Neural progenitor cell (in vitro differentiated cells): ENCODE data around the gene SLC7A9. TPM values are rescaled to one million over a fixed set of nuclear protein-coding genes. Genes with fewer than 3 reads are reported as not detected.

Experiments used
- DNase-seq: peaks from one replicate; pipeline ENCODE4 v3.0.0-alpha.2; 2016; ENCODE audit warnings: low spot score
- H2AFZ ChIP-seq: fragments of 200-600 bp; sonication (generic); replicated peaks from 2 replicates; pipeline ENCODE4 v1.6.1; 2016; ENCODE audit warnings: antibody characterized with exemption
- H3F3A ChIP-seq: fragments of 200-600 bp; sonication (generic); 2 replicates; pipeline ENCODE4 v1.6.1; 2016; ENCODE audit warnings: antibody characterized with exemption, low read depth
- H3K27ac ChIP-seq: fragments of 200-600 bp; sonication (generic); 2 replicates; pipeline ENCODE4 v1.5.1; 2016; ENCODE audit warnings: mild to moderate bottlenecking
- H3K27me3 ChIP-seq: fragments of 200-600 bp; sonication (generic); 2 replicates; pipeline ENCODE4 v1.6.1; 2016; ENCODE audit warnings: mild to moderate bottlenecking, moderate library complexity
- H3K36me3 ChIP-seq: fragments of 200-600 bp; sonication (generic); 2 replicates; pipeline ENCODE4 v1.5.1; 2016
- H3K4me1 ChIP-seq: fragments of 200-600 bp; sonication (generic); 2 replicates; pipeline ENCODE4 v1.6.1; 2016; ENCODE audit warnings: mixed run types
- H3K4me2 ChIP-seq: fragments of 200-600 bp; sonication (generic); 2 replicates; pipeline ENCODE4 v1.6.1; 2016
- H3K4me3 ChIP-seq: fragments of 200-600 bp; sonication (generic); 2 replicates; pipeline ENCODE4 v1.5.1; 2016
- H3K79me2 ChIP-seq: fragments of 200-600 bp; sonication (generic); 2 replicates; pipeline ENCODE4 v1.6.1; 2016; ENCODE audit warnings: low read depth
- H3K9ac ChIP-seq: fragments of 200-600 bp; sonication (generic); 2 replicates; pipeline ENCODE4 v1.6.1; 2016
- H3K9me3 ChIP-seq: fragments of 200-600 bp; sonication (generic); 2 replicates; pipeline ENCODE4 v1.5.1; 2016; ENCODE audit warnings: low read depth
- H4K20me1 ChIP-seq: fragments of 200-600 bp; sonication (generic); 2 replicates; pipeline ENCODE4 v1.6.1; 2016; ENCODE audit warnings: low read depth
- H3K27ac Mint-ChIP-seq: 3 replicates; pipeline ENCODE4 v1.8.0; 2021; ENCODE audit warnings: mixed read lengths
- H3K27me3 Mint-ChIP-seq: 2 replicates; pipeline ENCODE4 v1.8.0; 2022; ENCODE audit warnings: low read depth, mild to moderate bottlenecking, inconsistent platforms, moderate library complexity, mixed read lengths; ENCODE audit not compliant: insufficient read depth
- H3K36me3 Mint-ChIP-seq: 3 replicates; pipeline ENCODE4 v1.8.0; 2021; ENCODE audit warnings: mixed read lengths
- H3K4me1 Mint-ChIP-seq: 3 replicates; pipeline ENCODE4 v1.8.0; 2021; ENCODE audit warnings: mixed read lengths
- H3K4me3 Mint-ChIP-seq: 3 replicates; pipeline ENCODE4 v1.8.0; 2021; ENCODE audit warnings: mild to moderate bottlenecking, moderate library complexity, mixed read lengths
- H3K9me3 Mint-ChIP-seq: 3 replicates; pipeline ENCODE4 v1.8.0; 2020; ENCODE audit warnings: mixed read lengths
- EZH2 ChIP-seq: fragments of 200-600 bp; sonication (generic); IDR thresholded peaks from 2 replicates; pipeline ENCODE4 v1.6.1; 2017; ENCODE audit warnings: antibody characterized with exemption, mild to moderate bottlenecking, moderate library complexity
- EZH2phosphoT487 ChIP-seq: fragments of 200-600 bp; sonication (generic); IDR thresholded peaks from 2 replicates; pipeline ENCODE4 v1.6.1; 2017; ENCODE audit warnings: antibody characterized with exemption
- total RNA-seq: library from RNA; depleted of rRNA; stranded (reverse); fragments of >200 nt; gene quantifications from 2 replicates; pipeline ENCODE4 v1.2.3, GENCODE V29; 2015; ENCODE audit warnings: low replicate concordance
- TF ChIP-seq, protein P1 (sequence below): fragments of 200-600 bp; sonication (generic); IDR thresholded peaks from 2 replicates; pipeline ENCODE4 v1.5.1; 2017; ENCODE audit warnings: antibody characterized with exemption, mild to moderate bottlenecking

Gene SLC7A9
- total RNA-seq, 1 donor from 2014 or later, result not detected

DNA sequence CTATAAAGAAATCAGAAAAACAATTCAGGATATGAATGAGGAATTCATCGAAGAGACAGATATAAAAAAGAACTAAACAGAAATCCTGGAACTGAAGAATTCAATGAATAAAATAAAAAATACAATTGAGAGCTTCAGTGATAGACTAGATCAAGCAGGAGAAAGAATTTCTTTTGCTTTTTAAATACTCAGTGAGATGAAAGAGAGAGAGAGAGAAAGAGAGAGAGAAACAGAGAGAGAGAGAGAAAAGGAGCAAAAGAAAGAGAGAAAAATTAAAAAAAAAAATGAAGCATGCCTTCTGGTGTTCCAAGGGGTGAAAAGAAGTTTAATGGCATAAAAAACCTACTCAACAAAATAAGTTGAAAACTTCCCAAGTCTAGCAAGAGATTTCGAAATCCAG, 22.0 kb upstream of the SLC7A9 start:
- Mint-ChIP-seq H3K27ac (no peak overlapping the region), H3K9me3 (peaks cover 26% of the 10 kb centered on the region), H3K4me3 (no peak overlapping the region), H3K36me3 (peaks cover 36% of the 10 kb centered on the region), H3K27me3 (no peaks in the 10 kb centered on the region), H3K4me1 (no peaks in the 10 kb centered on the region)
- Histone ChIP-seq H3K4me2 (no peak overlapping the region), H3F3A (no peaks in the 10 kb centered on the region), H3K4me3 (no peak overlapping the region), H3K9ac (no peak overlapping the region), H2AFZ (no peak overlapping the region), H4K20me1 (no peaks in the 10 kb centered on the region), H3K27ac (no peak overlapping the region), H3K4me1 (no peaks in the 10 kb centered on the region), H3K36me3 (no peaks in the 10 kb centered on the region), H3K79me2 (no peaks in the 10 kb centered on the region), H3K9me3 (peaks cover 5% of the 10 kb centered on the region), H3K27me3 (no peaks in the 10 kb centered on the region)
- no peak for DNase-seq
- TF ChIP-seq EZH2phosphoT487, result no peak
- TF ChIP-seq, protein P1, sequence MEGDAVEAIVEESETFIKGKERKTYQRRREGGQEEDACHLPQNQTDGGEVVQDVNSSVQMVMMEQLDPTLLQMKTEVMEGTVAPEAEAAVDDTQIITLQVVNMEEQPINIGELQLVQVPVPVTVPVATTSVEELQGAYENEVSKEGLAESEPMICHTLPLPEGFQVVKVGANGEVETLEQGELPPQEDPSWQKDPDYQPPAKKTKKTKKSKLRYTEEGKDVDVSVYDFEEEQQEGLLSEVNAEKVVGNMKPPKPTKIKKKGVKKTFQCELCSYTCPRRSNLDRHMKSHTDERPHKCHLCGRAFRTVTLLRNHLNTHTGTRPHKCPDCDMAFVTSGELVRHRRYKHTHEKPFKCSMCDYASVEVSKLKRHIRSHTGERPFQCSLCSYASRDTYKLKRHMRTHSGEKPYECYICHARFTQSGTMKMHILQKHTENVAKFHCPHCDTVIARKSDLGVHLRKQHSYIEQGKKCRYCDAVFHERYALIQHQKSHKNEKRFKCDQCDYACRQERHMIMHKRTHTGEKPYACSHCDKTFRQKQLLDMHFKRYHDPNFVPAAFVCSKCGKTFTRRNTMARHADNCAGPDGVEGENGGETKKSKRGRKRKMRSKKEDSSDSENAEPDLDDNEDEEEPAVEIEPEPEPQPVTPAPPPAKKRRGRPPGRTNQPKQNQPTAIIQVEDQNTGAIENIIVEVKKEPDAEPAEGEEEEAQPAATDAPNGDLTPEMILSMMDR, result no peak
- TF ChIP-seq EZH2, result no peak

DNA sequence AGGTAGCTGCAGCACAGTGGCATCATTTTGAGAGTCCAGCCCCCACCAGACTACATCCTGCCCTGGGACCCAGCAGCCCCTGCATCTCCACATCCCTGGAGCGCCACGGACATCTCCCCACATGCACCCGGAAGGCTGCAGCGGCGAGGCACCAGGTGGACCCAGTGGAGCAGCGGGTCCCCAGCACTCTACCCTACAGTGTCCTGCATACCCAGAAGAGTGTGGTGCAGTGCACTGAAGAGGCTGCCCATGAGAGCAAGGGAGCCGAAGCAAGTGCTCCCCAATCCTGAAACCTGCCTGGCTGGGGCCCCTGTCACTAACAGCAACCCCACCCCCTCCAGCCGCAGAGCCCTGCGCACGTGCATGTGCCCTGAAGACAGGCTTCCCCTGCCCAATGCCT, 21.3 kb upstream of the SLC7A9 start:
- TF ChIP-seq EZH2phosphoT487 (no peak), EZH2 (no peak)
- TF ChIP-seq, protein P1, result no peak
- Mint-ChIP-seq H3K9me3 (peaks cover 26% of the 10 kb centered on the region), H3K4me1 (no peaks in the 10 kb centered on the region), H3K27me3 (no peaks in the 10 kb centered on the region), H3K36me3 (peaks cover 34% of the 10 kb centered on the region), H3K27ac (no peak overlapping the region), H3K4me3 (no peak overlapping the region)
- H3F3A ChIP-seq, result no peaks in the 10 kb centered on the region
- DNase-seq, result no peak
- H3K4me3 ChIP-seq, result no peak overlapping the region
- H3K4me2 ChIP-seq, result no peak overlapping the region
- H3K4me1 ChIP-seq, result no peaks in the 10 kb centered on the region
- H4K20me1 ChIP-seq, result no peaks in the 10 kb centered on the region
- no peaks in the 10 kb centered on the region for H3K36me3 ChIP-seq
- no peaks in the 10 kb centered on the region for H3K27me3 ChIP-seq
- H2AFZ ChIP-seq, result no peak overlapping the region
- H3K9me3 ChIP-seq, result peaks cover 5% of the 10 kb centered on the region
- H3K27ac ChIP-seq, result no peak overlapping the region
- H3K9ac ChIP-seq, result no peak overlapping the region
- no peaks in the 10 kb centered on the region for H3K79me2 ChIP-seq

DNA sequence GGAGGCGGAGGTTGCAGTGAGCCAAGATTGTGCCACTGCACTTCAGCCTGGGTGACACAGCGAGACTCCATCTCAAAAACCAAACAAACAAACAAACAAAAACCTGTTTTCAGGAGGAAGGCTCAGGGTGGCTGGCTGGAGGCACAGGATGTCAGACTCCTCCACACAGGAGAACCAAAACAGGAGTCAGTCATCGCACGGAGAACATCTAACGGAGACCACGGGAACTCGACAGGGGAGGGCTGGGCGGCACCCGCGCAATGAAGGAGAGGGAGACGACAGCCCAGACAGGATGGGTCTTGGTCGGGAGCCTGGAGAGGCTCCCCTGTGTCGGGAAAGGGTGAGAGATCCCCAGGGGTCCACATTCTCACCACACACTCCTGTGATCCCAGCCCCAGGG, 20.8 kb upstream of the SLC7A9 start:
- no peak overlapping the region for H3K27ac ChIP-seq
- H2AFZ ChIP-seq, result no peak overlapping the region
- H3K9me3 ChIP-seq, result peaks cover 5% of the 10 kb centered on the region
- H3K4me3 ChIP-seq, result no peak overlapping the region
- no peak overlapping the region for H3K9ac ChIP-seq
- H3F3A ChIP-seq, result no peaks in the 10 kb centered on the region
- H3K36me3 Mint-ChIP-seq, result peaks cover 34% of the 10 kb centered on the region
- no peaks in the 10 kb centered on the region for H3K27me3 ChIP-seq
- H3K79me2 ChIP-seq, result no peaks in the 10 kb centered on the region
- H3K9me3 Mint-ChIP-seq, result peaks cover 26% of the 10 kb centered on the region
- no peaks in the 10 kb centered on the region for H3K4me1 Mint-ChIP-seq
- no peak overlapping the region for H3K27ac Mint-ChIP-seq
- H3K4me1 ChIP-seq, result no peaks in the 10 kb centered on the region
- DNase-seq, result no peak
- no peak overlapping the region for H3K4me3 Mint-ChIP-seq
- no peaks in the 10 kb centered on the region for H3K27me3 Mint-ChIP-seq
- TF ChIP-seq EZH2 (no peak), EZH2phosphoT487 (no peak)
- TF ChIP-seq, protein P1, result no peak
- no peaks in the 10 kb centered on the region for H3K36me3 ChIP-seq
- no peaks in the 10 kb centered on the region for H4K20me1 ChIP-seq
- no peak overlapping the region for H3K4me2 ChIP-seq
